GM12801 (cell line): ENCODE results near the gene MEA1.

ENCODE experiments used
- CTCF ChIP-seq: IDR thresholded peaks from one replicate; pipeline ENCODE4 v1.5.1; 2011; ENCODE audit warnings: control low read depth; ENCODE audit not compliant: insufficient read length; ENCODE audit errors: extremely low read depth

Gene MEA1

DNA sequence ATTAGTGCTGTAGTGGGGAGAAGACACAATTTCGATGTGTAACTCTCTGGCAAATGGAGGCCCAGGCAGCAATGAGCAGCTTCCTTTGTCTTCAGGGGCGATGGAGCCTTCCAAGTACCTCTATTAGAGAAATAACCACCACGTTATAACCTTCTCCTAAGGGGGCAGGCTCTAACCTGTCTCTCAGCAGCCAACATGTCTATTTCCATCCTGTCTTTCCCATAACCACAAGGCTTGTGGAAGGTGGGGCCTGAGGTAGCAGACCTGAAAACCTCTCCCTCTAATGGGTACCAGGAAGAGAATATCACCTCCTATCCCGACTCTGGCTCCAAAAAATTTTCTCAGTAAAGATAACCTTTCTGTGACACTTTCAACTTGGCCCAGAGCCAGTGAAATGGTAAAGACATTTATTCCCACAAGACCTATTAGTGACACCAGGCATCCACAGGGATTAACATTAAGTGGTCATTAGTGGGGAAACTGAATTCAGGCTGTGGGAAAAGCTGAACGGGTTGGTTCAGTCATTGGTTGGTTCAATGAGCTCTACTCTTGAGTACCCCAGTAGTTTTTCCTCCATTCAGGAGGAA, 38.7 kb downstream of the MEA1 start:
- no peak for TF ChIP-seq CTCF

DNA sequence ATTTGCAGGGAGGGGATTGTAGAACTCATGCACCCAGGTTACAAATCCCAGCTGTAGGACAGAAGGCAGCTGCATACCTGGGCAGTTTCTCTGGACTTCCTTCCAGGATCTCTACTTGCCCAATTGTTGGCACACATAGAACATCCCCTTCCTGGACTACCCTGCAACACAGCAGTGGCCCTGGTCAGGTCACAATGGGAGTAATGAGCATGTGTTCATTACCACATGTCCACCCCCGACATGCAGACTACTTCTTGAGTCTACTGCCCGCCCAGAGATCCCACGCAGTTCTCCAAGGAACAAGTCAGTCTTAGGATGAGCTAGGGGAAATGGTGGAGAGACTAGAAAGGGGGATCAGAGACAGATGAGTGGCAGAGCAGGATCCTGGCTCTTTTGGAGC, 39.8 kb downstream of the MEA1 start:
- TF ChIP-seq CTCF, result no peak

- TF ChIP-seq CTCF, result no peak
Observed at GRCh38 chr6:42971746-42972327, 41.9 kb downstream of the MEA1 start.

- no peak for TF ChIP-seq CTCF
Observed at GRCh38 chr6:42970871-42971612, 42.7 kb downstream of the MEA1 start.

DNA sequence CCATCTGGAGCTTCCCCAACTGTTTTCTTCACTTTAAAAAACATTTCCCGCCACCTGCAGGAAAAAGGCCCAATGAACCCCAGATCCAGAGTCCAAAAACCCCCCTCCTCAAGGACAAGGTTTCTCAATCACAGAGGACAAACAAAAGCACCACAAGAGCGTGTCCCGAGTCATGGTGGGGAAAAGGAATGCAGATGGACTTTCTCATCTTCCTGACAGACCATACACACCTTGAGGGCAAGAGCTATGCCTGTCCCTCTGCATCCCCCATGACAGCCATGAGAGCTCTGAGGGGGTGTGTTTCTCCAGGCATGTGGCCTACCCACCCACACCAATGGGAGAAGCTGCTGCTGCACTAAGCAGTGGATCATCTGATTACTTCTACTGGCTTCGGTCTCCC, 43.8 kb downstream of the MEA1 start:
- no peak for TF ChIP-seq CTCF

- no peak for TF ChIP-seq CTCF
Observed at GRCh38 chr6:42969431-42969830, 44.3 kb downstream of the MEA1 start.

DNA sequence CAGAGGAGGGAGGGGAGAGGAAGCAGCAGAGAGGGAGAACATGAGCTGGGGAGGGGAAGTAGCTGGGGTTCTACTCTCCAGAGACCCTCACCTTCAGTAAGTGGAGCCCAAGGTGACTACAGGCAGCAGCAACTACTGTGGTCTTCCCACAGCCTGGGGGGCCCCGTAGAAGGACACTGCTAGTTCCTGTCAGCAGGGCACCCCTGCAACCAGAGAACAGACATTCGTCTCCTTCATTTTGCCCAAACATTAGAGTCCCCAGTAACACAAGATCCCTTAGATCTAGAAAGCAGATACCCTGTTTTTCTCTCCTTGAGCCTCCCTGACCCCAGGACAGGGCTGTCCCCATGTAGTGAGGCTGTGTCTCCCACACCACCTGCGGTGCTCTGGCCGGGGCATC, 45.0 kb downstream of the MEA1 start:
- TF ChIP-seq CTCF, result no peak
